HFFc6 (cell line): ENCODE measurements around the gene PKD2L2. TPM values are rescaled to one million over a fixed set of nuclear protein-coding genes. Genes with fewer than 3 reads are reported as not detected.

Experiments used
- DNase-seq: peaks from one replicate; pipeline ENCODE4 v3.0.0-alpha.2; 2018
- H3K27ac Mint-ChIP-seq: 2 replicates; pipeline ENCODE4 v1.8.0; 2020; ENCODE audit warnings: mild to moderate bottlenecking, mixed read lengths
- H3K27me3 Mint-ChIP-seq: 2 replicates; pipeline ENCODE4 v1.8.0; 2021; ENCODE audit warnings: mild to moderate bottlenecking, moderate library complexity, mixed read lengths; ENCODE audit not compliant: insufficient read depth
- H3K36me3 Mint-ChIP-seq: 2 replicates; pipeline ENCODE4 v1.8.0; 2021; ENCODE audit warnings: low read depth, mixed read lengths
- H3K4me1 Mint-ChIP-seq: 2 replicates; pipeline ENCODE4 v1.8.0; 2020; ENCODE audit warnings: low read depth, mixed read lengths
- H3K4me3 Mint-ChIP-seq: 2 replicates; pipeline ENCODE4 v1.8.0; 2020; ENCODE audit warnings: mild to moderate bottlenecking, moderate library complexity, mixed read lengths
- H3K9me3 Mint-ChIP-seq: 2 replicates; pipeline ENCODE4 v1.8.0; 2020; ENCODE audit warnings: mild to moderate bottlenecking, mixed read lengths
- CTCF ChIP-seq: fragments of 200-600 bp; sonication (generic); IDR thresholded peaks from 2 replicates; pipeline ENCODE4 v1.5.0; 2021; ENCODE audit warnings: antibody characterized with exemption, mild to moderate bottlenecking
- total RNA-seq, 6 experiments: library from RNA; stranded (reverse); fragmentation: NEBNext Ultra II Directional; extraction: Animal tissue kit (Norgen Biotek cat#: 25700); gene quantifications; 2 replicates in 1 of 6; 3 replicates in 5 of 6; pipeline ENCODE4 v1.2.3, GENCODE V29; 2021

Gene PKD2L2
- total RNA-seq, 6 experiments from 2014 or later: not detected

GRCh38 chr5:137894586-137894985, 5.3 kb downstream of the PKD2L2 start:
- peaks cover 5% of the 10 kb centered on the region for H3K27me3 Mint-ChIP-seq
- H3K4me3 Mint-ChIP-seq: no peak overlapping the region
- H3K27ac Mint-ChIP-seq: no peak overlapping the region
- no peak for DNase-seq
- no peak for TF ChIP-seq CTCF
- H3K9me3 Mint-ChIP-seq: no peaks in the 10 kb centered on the region
- no peaks in the 10 kb centered on the region for H3K4me1 Mint-ChIP-seq
- H3K36me3 Mint-ChIP-seq: no peaks in the 10 kb centered on the region

GRCh38 chr5:137896560-137896959, 7.3 kb downstream of the PKD2L2 start:
- no peak for TF ChIP-seq CTCF
- H3K27ac Mint-ChIP-seq: no peak overlapping the region
- no peaks in the 10 kb centered on the region for H3K36me3 Mint-ChIP-seq
- no peaks in the 10 kb centered on the region for H3K9me3 Mint-ChIP-seq
- H3K4me3 Mint-ChIP-seq: no peak overlapping the region
- DNase-seq: no peak
- H3K27me3 Mint-ChIP-seq: peaks cover 7% of the 10 kb centered on the region
- no peaks in the 10 kb centered on the region for H3K4me1 Mint-ChIP-seq

- H3K27me3 Mint-ChIP-seq: peaks cover 11% of the 10 kb centered on the region
- H3K27ac Mint-ChIP-seq: no peak overlapping the region
- no peaks in the 10 kb centered on the region for H3K9me3 Mint-ChIP-seq
- no peak for DNase-seq
- no peaks in the 10 kb centered on the region for H3K36me3 Mint-ChIP-seq
- H3K4me1 Mint-ChIP-seq: no peaks in the 10 kb centered on the region
- TF ChIP-seq CTCF: no peak
- no peak overlapping the region for H3K4me3 Mint-ChIP-seq
Observed at GRCh38 chr5:137899493-137899892, 10.2 kb downstream of the PKD2L2 start.

GRCh38 chr5:137901011-137901817, 12.0 kb downstream of the PKD2L2 start:
- peaks cover 9% of the 10 kb centered on the region for H3K27me3 Mint-ChIP-seq
- no peaks in the 10 kb centered on the region for H3K9me3 Mint-ChIP-seq
- no peaks in the 10 kb centered on the region for H3K4me1 Mint-ChIP-seq
- no peak for TF ChIP-seq CTCF
- peak overlapping the region; percentile 55; the same call in 1 of the 2 replicates for H3K4me3 Mint-ChIP-seq
- no peak overlapping the region for H3K27ac Mint-ChIP-seq
- no peak for DNase-seq
- no peaks in the 10 kb centered on the region for H3K36me3 Mint-ChIP-seq

GRCh38 chr5:137902408-137903133, 13.3 kb downstream of the PKD2L2 start:
- Mint-ChIP-seq H3K27ac (no peak overlapping the region), H3K9me3 (no peaks in the 10 kb centered on the region), H3K27me3 (peaks cover 14% of the 10 kb centered on the region), H3K36me3 (no peaks in the 10 kb centered on the region), H3K4me3 (no peak overlapping the region), H3K4me1 (no peaks in the 10 kb centered on the region)
- TF ChIP-seq CTCF: no peak
- DNase-seq: no peak
